ENCODE results near the gene CLIC1.

DNA sequence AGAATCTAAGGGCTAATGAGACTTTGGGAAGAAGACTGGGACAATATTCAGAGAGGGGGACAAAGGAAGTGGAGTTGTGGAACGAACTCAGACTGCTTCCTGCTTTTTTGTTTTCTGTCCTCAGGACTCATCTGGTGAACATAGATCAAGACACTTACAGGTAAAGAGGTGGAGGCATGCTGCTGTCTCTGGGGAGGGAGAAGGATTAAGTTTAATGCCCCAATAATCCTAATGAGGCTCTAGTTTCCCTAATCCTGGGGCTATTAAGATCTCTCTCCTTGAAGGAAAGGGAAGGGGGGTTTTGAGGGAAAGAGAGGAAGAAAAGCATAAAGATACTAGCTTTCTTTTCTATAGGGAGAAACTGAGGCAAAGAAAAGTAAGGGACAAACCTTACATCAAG, 8.1 kb upstream of the CLIC1 start:
- TF ChIP-seq POLR2AphosphoS5 (IDR thresholded peaks at IDR 0.05) (no peak), POLR2A (IDR thresholded peaks at IDR 0.05) (no peak), EP300 (IDR thresholded peaks at IDR 0.05) (no peak)
- TF ChIP-seq, protein P1, sequence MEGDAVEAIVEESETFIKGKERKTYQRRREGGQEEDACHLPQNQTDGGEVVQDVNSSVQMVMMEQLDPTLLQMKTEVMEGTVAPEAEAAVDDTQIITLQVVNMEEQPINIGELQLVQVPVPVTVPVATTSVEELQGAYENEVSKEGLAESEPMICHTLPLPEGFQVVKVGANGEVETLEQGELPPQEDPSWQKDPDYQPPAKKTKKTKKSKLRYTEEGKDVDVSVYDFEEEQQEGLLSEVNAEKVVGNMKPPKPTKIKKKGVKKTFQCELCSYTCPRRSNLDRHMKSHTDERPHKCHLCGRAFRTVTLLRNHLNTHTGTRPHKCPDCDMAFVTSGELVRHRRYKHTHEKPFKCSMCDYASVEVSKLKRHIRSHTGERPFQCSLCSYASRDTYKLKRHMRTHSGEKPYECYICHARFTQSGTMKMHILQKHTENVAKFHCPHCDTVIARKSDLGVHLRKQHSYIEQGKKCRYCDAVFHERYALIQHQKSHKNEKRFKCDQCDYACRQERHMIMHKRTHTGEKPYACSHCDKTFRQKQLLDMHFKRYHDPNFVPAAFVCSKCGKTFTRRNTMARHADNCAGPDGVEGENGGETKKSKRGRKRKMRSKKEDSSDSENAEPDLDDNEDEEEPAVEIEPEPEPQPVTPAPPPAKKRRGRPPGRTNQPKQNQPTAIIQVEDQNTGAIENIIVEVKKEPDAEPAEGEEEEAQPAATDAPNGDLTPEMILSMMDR (IDR thresholded peaks at IDR 0.05): no peak

Measured in sigmoid colon (tissue), 4 donors.